A549 (cell line): ENCODE data around the gene GNAT2. TPM values are rescaled to one million over a fixed set of nuclear protein-coding genes. Genes with fewer than 3 reads are reported as not detected.

ENCODE experiments used
- ATAC-seq, 2 experiments: fragments of 200-7000 bp in 1 of 2; fragments of >200 bp in 1 of 2; cut with Nextera tagmentation in 1 of 2; cut with Tn5 transposase in 1 of 2; 3 replicates each; pipeline versions ENCODE4 v1.8.0 to v1.9.1; 2018 to 2020; ENCODE audit warnings: mild to moderate bottlenecking in 1 of 2, moderate library complexity in 1 of 2
- CTCF ChIA-PET: fragments of 300-600 bp; sonication (Branson Sonifier 250); formaldehyde crosslinking; extraction: SDS; loops from one replicate; lab custom pipeline; 2021; ENCODE audit warnings: antibody characterized with exemption, inconsistent platforms; lab: Yijun Ruan, JAX
- POLR2A ChIA-PET: fragments of 350-600 bp; formaldehyde crosslinking; extraction: SDS; loops from one replicate; lab custom pipeline; 2021; ENCODE audit warnings: antibody characterized with exemption, inconsistent platforms; lab: Yijun Ruan, JAX
- DNase-seq, 2 experiments: peaks; one replicate each; pipeline versions ENCODE4 v3.0.0 to v3.0.0-alpha.2; 2011 to 2016; ENCODE audit warnings: low read depth in 1 of 2, low spot score in 1 of 2
- FAIRE-seq: peaks from 2 replicates; lab custom pipeline; 2011; peaks lifted over from hg19 to GRCh38; lab: Jason Lieb, UNC
- H3K27ac ChIP-seq, 2 experiments: fragments of >200 bp; sonication (Bioruptor Twin); formaldehyde crosslinking; 3 replicates each; pipeline ENCODE4 v1.5.1; 2016 to 2017
- H3K4me1 ChIP-seq: fragments of >200 bp; sonication (Bioruptor Twin); formaldehyde crosslinking; 3 replicates; pipeline ENCODE4 v1.6.1; 2016
- H3K4me2 ChIP-seq: fragments of >200 bp; sonication (Bioruptor Twin); formaldehyde crosslinking; 3 replicates; pipeline ENCODE4 v1.6.1; 2016
- H3K4me3 ChIP-seq: fragments of >200 bp; sonication (Bioruptor Twin); formaldehyde crosslinking; 3 replicates; pipeline ENCODE4 v1.5.1; 2016
- H3K9me3 ChIP-seq: fragments of >200 bp; sonication (Bioruptor Twin); formaldehyde crosslinking; 3 replicates; pipeline ENCODE4 v1.6.1; 2016
- BHLHE40 ChIP-seq: IDR thresholded peaks from 2 replicates; pipeline ENCODE4 v1.6.1; 2012; ENCODE audit warnings: low read depth, low read length, inconsistent platforms
- CBX8 ChIP-seq: fragments of 200-600 bp; sonication (generic); IDR thresholded peaks from 2 replicates; pipeline ENCODE4 v1.6.1; 2016
- CEBPB ChIP-seq, 2 experiments: fragments of >200 bp in 1 of 2; sonication (Bioruptor Twin) in 1 of 2; formaldehyde crosslinking in 1 of 2; IDR thresholded peaks; 2 replicates each; pipeline ENCODE4 v1.6.1; 2012 to 2016
- CHD4 ChIP-seq: fragments of 200-600 bp; sonication (generic); IDR thresholded peaks from 2 replicates; pipeline ENCODE4 v1.6.1; 2016; ENCODE audit warnings: antibody characterized with exemption, mild to moderate bottlenecking, borderline replicate concordance
- FOSB ChIP-seq: fragments of 250-450 bp; sonication (Bioruptor Pico); IDR thresholded peaks from 2 replicates; pipeline ENCODE4 v1.5.0; 2020; ENCODE audit warnings: mild to moderate bottlenecking, moderate library complexity
- FOSL2 ChIP-seq, 2 experiments: fragments of 450-650 bp in 1 of 2; fragments of >200 bp in 1 of 2; sonication (Bioruptor Twin) in 1 of 2; formaldehyde crosslinking; IDR thresholded peaks; 2 replicates each; pipeline versions ENCODE4 v1.5.0 to v1.6.1; 2016 to 2020; ENCODE audit warnings: mild to moderate bottlenecking in 1 of 2, moderate library complexity in 1 of 2
- GATA3 ChIP-seq: IDR thresholded peaks from 2 replicates; pipeline ENCODE4 v1.6.1; 2012; ENCODE audit warnings: borderline replicate concordance
- HOXB13 ChIP-seq: fragments of 250-450 bp; sonication (Bioruptor Pico); IDR thresholded peaks from 2 replicates; pipeline ENCODE4 v1.5.0; 2020; ENCODE audit warnings: low read depth, mild to moderate bottlenecking, moderate library complexity
- MAZ ChIP-seq: fragments of 150-350 bp; IDR thresholded peaks from 2 replicates; pipeline ENCODE4 v1.6.1; 2014; ENCODE audit warnings: antibody characterized with exemption, low read depth, low read length, borderline replicate concordance
- NPAS2 ChIP-seq: fragments of 250-450 bp; sonication (Bioruptor Pico); IDR thresholded peaks from 2 replicates; pipeline ENCODE4 v1.8.0; 2022; ENCODE audit warnings: mild to moderate bottlenecking, moderate library complexity, borderline replicate concordance
- POLR2A ChIP-seq: IDR thresholded peaks from 2 replicates; pipeline ENCODE4 v1.6.1; 2012; ENCODE audit warnings: mild to moderate bottlenecking, low read length
- RAD21 ChIP-seq, 2 experiments: fragments of >200 bp in 1 of 2; sonication (Bioruptor Twin) in 1 of 2; formaldehyde crosslinking in 1 of 2; IDR thresholded peaks in 1 of 2; conservative IDR thresholded peaks in 1 of 2; 2 replicates in 1 of 2; 3 replicates in 1 of 2; pipeline ENCODE4 v1.6.1; 2012 to 2018; ENCODE audit warnings: inconsistent platforms in 1 of 2
- RFX5 ChIP-seq: fragments of 450-650 bp; IDR thresholded peaks from 2 replicates; pipeline ENCODE4 v1.7.1; 2014; ENCODE audit warnings: antibody characterized with exemption, mild to moderate bottlenecking, moderate library complexity
- RNF2 ChIP-seq: fragments of 200-600 bp; sonication (generic); IDR thresholded peaks from 2 replicates; pipeline ENCODE4 v1.6.1; 2016; ENCODE audit warnings: low read depth, mild to moderate bottlenecking, antibody characterized with exemption, moderate library complexity, borderline replicate concordance
- SMC3 ChIP-seq: fragments of >200 bp; sonication (Bioruptor Twin); formaldehyde crosslinking; IDR thresholded peaks from 3 replicates; pipeline ENCODE4 v1.6.1; 2018; ENCODE audit warnings: inconsistent platforms
- TFCP2L1 ChIP-seq: fragments of 250-450 bp; sonication (Bioruptor Pico); IDR thresholded peaks from 2 replicates; pipeline ENCODE4 v1.5.0; 2021; ENCODE audit warnings: mild to moderate bottlenecking
- ZNF302 ChIP-seq: fragments of 250-450 bp; sonication (Bioruptor Pico); IDR thresholded peaks from 2 replicates; pipeline ENCODE4 v1.9.0; 2021; ENCODE audit warnings: inconsistent platforms, mild to moderate bottlenecking, moderate library complexity
- ZSCAN20 ChIP-seq: fragments of 250-450 bp; sonication (Bioruptor Pico); IDR thresholded peaks from 2 replicates; pipeline ENCODE4 v1.8.0; 2022; ENCODE audit warnings: mild to moderate bottlenecking, moderate library complexity
- WGBS: methylation state at CpG from one replicate; pipeline ENCODE4 v1.1.6; 2017; ENCODE audit errors: missing lambda C conversion rate; 5-methylcytosine and 5-hydroxymethylcytosine counted together
- polyA plus RNA-seq, 4 experiments: library from polyadenylated mRNA; depleted of rRNA in 3 of 4; stranded (reverse); fragments of >200 nt; fragmentation: RNase III in 1 of 4; extraction: RNeasy Plus Mini Kit Qiagen cat#74134 plus additional on column Dnase treatment in 1 of 4; gene quantifications; 2 replicates in 3 of 4; 3 replicates in 1 of 4; pipeline ENCODE4 v1.2.3, GENCODE V29; 2011 to 2017
- TF ChIP-seq, protein P1 (sequence below): fragments of >200 bp; sonication (Bioruptor Twin); formaldehyde crosslinking; IDR thresholded peaks from 3 replicates; pipeline ENCODE4 v1.5.1; 2016
- TF ChIP-seq, protein P2 (sequence below): fragments of 150-350 bp; IDR thresholded peaks from 2 replicates; pipeline ENCODE4 v1.6.1; 2014; ENCODE audit warnings: low read depth, mild to moderate bottlenecking, low read length
- TF ChIP-seq, protein P3 (sequence below): IDR thresholded peaks from 2 replicates; pipeline ENCODE4 v1.6.1; 2012
- TF ChIP-seq, protein P4 (sequence below): fragments of 450-650 bp; IDR thresholded peaks from 2 replicates; pipeline ENCODE4 v1.6.1; 2014; ENCODE audit warnings: antibody characterized with exemption
- TF ChIP-seq, protein P5 (sequence below): fragments of 250-450 bp; sonication (Bioruptor Pico); IDR thresholded peaks from 2 replicates; pipeline ENCODE4 v1.5.0; 2020; ENCODE audit warnings: low read depth, mild to moderate bottlenecking, moderate library complexity

Gene GNAT2
- polyA plus RNA-seq, 2 of the 4 experiments (the other 2 are of a cell fraction): 0.16 to 0.25 TPM

DNA sequence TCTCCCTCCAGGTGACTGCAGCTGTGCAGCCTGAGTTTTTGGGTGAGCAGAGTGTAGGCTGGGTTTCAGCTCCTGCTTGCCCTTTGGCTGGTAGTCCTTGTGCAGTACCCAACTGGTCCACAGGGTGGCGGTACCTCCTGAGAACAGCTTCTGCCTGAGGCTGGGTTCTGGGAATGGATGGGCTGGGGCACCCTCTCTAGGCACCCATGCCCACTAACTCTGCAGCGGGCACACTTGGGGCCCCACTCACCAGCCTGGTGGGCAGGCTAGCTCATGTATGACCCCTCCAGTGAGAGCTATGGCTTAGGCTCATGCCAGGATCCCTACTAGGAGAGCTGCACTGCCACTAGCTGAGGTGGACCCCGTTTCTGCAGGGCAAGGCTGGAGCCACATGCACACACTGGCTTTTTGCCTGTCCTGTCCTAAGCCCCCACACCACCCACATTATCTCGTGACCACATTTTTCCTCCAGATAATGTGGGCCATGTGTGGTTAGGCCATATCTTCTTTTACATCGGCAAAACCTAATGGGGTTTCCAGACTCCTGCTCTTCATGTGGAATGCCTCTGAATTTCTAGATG, 21.0 kb upstream of the GNAT2 start:
- FAIRE-seq (no peak), ATAC-seq (peak; percentile 26 to 72; a peak in 4 of 6 replicates), DNase-seq (peak in 1 of 2 experiments; percentile 58)
- no peak overlapping the region for H3K4me3 ChIP-seq
- peaks cover 24% of the 10 kb centered on the region for H3K4me1 ChIP-seq
- TF ChIP-seq POLR2A (no peak), RAD21 (conservative IDR thresholded peaks at IDR 0.05 in 1 of 2, IDR thresholded peaks at IDR 0.05 in 1 of 2) (peak in 1 of 2 experiments; percentile 60; a peak in 4 of 5 replicates), SMC3 (peak; percentile 50), CBX8 (no peak)
- TF ChIP-seq, protein P1, sequence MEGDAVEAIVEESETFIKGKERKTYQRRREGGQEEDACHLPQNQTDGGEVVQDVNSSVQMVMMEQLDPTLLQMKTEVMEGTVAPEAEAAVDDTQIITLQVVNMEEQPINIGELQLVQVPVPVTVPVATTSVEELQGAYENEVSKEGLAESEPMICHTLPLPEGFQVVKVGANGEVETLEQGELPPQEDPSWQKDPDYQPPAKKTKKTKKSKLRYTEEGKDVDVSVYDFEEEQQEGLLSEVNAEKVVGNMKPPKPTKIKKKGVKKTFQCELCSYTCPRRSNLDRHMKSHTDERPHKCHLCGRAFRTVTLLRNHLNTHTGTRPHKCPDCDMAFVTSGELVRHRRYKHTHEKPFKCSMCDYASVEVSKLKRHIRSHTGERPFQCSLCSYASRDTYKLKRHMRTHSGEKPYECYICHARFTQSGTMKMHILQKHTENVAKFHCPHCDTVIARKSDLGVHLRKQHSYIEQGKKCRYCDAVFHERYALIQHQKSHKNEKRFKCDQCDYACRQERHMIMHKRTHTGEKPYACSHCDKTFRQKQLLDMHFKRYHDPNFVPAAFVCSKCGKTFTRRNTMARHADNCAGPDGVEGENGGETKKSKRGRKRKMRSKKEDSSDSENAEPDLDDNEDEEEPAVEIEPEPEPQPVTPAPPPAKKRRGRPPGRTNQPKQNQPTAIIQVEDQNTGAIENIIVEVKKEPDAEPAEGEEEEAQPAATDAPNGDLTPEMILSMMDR: peak; percentile 57
- H3K4me2 ChIP-seq: no peak overlapping the region
- no peaks in the 10 kb centered on the region for H3K9me3 ChIP-seq
- POLR2A ChIA-PET: interaction anchor here (0.9 to 2.2 kb wide), 6 partner anchors 92 to 344 kb away, joined by 3 to 20 read pairs (median 4); partner anchors contain the start of genes AHCYL1 and GNAI3
- CTCF ChIA-PET: interaction anchor here (0.6 to 21.4 kb wide), 38 partner anchors 11 to 385 kb away, joined by 3 to 295 read pairs (median 5); partner anchors contain the start of genes AHCYL1, EPS8L3, GNAI3 and GSTM4
- 49% methylated on average over 4 of the region's 5 CpGs for WGBS
- no peak overlapping the region for H3K27ac ChIP-seq

DNA sequence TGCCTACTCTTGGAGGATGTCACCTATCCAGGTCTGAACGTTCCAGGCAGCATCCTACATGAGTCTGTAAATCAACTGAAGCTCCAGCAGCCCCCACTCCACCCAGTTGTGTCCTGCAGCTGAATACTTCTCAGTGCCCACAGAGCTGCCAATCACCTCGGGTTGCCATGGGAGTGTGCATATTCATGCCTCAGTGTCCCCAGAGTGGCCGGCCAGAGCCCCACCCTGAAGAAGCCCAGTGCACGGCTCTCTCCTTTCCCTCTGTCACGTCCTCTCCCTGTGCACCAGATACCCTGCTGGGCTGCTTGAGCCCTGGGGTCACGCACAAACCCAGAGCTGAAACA, 20.4 kb upstream of the GNAT2 start:
- H3K4me1 ChIP-seq: peaks cover 29% of the 10 kb centered on the region
- TF ChIP-seq GATA3 (no peak), RNF2 (no peak), RAD21 (conservative IDR thresholded peaks at IDR 0.05 in 1 of 2, IDR thresholded peaks at IDR 0.05 in 1 of 2) (no peak), MAZ (no peak), CEBPB (IDR thresholded peaks at IDR 0.05) (no peak), BHLHE40 (no peak), CHD4 (no peak), FOSL2 (IDR thresholded peaks at IDR 0.05) (no peak), FOSL2 (CRISPR knock-in tag; IDR thresholded peaks at IDR 0.05) (no peak), RFX5 (no peak), ZNF302 (CRISPR knock-in tag) (no peak), FOSB (CRISPR knock-in tag) (no peak)
- TF ChIP-seq, protein P2, sequence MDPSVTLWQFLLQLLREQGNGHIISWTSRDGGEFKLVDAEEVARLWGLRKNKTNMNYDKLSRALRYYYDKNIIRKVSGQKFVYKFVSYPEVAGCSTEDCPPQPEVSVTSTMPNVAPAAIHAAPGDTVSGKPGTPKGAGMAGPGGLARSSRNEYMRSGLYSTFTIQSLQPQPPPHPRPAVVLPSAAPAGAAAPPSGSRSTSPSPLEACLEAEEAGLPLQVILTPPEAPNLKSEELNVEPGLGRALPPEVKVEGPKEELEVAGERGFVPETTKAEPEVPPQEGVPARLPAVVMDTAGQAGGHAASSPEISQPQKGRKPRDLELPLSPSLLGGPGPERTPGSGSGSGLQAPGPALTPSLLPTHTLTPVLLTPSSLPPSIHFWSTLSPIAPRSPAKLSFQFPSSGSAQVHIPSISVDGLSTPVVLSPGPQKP: no peak
- TF ChIP-seq, protein P3, sequence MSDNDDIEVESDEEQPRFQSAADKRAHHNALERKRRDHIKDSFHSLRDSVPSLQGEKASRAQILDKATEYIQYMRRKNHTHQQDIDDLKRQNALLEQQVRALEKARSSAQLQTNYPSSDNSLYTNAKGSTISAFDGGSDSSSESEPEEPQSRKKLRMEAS: no peak
- no peak overlapping the region for H3K4me3 ChIP-seq
- no peak for DNase-seq
- no peak overlapping the region for H3K4me2 ChIP-seq
- peak; percentile 9 to 11; a peak in 3 of 6 replicates for ATAC-seq
- 31% methylated on average over 4 of the region's 6 CpGs for WGBS
- FAIRE-seq: no peak
- no peaks in the 10 kb centered on the region for H3K9me3 ChIP-seq
- no peak overlapping the region for H3K27ac ChIP-seq
- CTCF ChIA-PET: interaction anchor here (0.6 to 21.4 kb wide), 36 partner anchors 10 to 385 kb away, joined by 3 to 295 read pairs (median 5); partner anchors contain the start of genes AHCYL1, EPS8L3, GNAI3 and GSTM4
- POLR2A ChIA-PET: interaction anchor here (0.9 to 2.2 kb wide), 5 partner anchors 92 to 344 kb away, joined by 3 to 20 read pairs (median 4); partner anchors contain the start of genes AHCYL1 and GNAI3

DNA sequence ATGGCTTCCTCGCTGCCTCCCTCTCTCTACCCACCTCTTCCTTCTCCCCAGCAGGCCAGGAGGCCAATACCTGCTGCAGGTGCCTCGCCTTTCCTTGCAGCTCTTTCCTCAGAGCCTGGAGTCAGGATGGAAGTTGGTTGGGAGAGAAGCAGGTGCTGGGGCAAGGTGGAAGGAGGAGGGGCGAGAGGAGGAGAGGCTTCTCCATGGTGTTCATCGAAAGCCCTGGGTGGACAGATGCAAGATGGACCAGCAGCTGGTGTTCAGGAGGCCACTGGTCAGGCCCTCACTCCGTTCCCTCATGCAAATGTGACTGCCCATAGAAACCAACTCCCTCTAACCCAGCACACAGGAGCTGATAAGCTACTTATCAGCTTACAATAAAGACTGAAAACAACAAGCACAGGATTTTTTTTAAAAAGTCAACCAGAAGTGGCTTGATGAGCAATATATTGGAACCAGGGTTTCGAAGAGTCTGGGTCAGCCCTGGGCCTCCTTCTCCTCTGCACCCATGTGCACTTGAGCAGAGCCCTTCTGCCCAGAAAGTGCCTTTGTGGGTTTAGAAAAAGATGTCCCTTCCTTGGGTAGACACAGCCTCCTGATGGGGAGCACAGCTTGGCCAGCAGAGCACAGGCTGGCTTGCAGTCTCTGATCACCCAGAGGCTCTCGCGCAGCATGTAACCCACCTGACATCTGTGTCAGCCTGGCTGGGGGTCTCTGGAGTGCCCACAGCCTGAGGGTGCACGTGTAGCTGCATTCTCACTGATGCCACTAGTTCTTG, 19.8 kb upstream of the GNAT2 start:
- DNase-seq (no peak), FAIRE-seq (no peak), ATAC-seq (no peak)
- Histone ChIP-seq H3K4me2 (no peak overlapping the region), H3K27ac (no peak overlapping the region), H3K9me3 (no peaks in the 10 kb centered on the region), H3K4me1 (peaks cover 34% of the 10 kb centered on the region), H3K4me3 (no peak overlapping the region)
- CTCF ChIA-PET: interaction anchor here (0.8 to 21.4 kb wide), 26 partner anchors 10 to 467 kb away, joined by 3 to 295 read pairs (median 6); partner anchors contain the start of genes AHCYL1, EPS8L3 and GSTM4
- WGBS: 58% methylated on average over 6 of the region's 9 CpGs
- POLR2A ChIA-PET: interaction anchor here (0.9 to 2.2 kb wide), 3 partner anchors 91 to 100 kb away, joined by 4 to 20 read pairs (median 7); partner anchors contain the start of gene GNAI3
- TF ChIP-seq CHD4: no peak
- TF ChIP-seq, protein P4, sequence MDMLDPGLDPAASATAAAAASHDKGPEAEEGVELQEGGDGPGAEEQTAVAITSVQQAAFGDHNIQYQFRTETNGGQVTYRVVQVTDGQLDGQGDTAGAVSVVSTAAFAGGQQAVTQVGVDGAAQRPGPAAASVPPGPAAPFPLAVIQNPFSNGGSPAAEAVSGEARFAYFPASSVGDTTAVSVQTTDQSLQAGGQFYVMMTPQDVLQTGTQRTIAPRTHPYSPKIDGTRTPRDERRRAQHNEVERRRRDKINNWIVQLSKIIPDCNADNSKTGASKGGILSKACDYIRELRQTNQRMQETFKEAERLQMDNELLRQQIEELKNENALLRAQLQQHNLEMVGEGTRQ: no peak
- no peak for TF ChIP-seq ZNF302 (CRISPR knock-in tag)
- no peak for TF ChIP-seq ZSCAN20 (CRISPR knock-in tag)
- no peak for TF ChIP-seq HOXB13 (CRISPR knock-in tag)
- TF ChIP-seq, protein P5, sequence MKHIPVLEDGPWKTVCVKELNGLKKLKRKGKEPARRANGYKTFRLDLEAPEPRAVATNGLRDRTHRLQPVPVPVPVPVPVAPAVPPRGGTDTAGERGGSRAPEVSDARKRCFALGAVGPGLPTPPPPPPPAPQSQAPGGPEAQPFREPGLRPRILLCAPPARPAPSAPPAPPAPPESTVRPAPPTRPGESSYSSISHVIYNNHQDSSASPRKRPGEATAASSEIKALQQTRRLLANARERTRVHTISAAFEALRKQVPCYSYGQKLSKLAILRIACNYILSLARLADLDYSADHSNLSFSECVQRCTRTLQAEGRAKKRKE (CRISPR knock-in tag): no peak
- TF ChIP-seq SMC3: no peak
- no peak for TF ChIP-seq GATA3
- TF ChIP-seq NPAS2: no peak
- no peak for TF ChIP-seq MAZ
- no peak for TF ChIP-seq TFCP2L1 (CRISPR knock-in tag)
